Small intestine (tissue), 7 donors: ENCODE results near the gene SSH2. TPM values are rescaled to one million over a fixed set of nuclear protein-coding genes. Genes with fewer than 3 reads are reported as not detected.

Source experiments
- DNase-seq, 2 donors: peaks; one replicate each; pipeline versions ENCODE4 v3.0.0 to v3.0.0-alpha.2; 2013
- FAIRE-seq: peaks from 2 replicates; lab custom pipeline; 2012; peaks lifted over from hg19 to GRCh38; lab: Jason Lieb, UNC
- H3K27ac ChIP-seq, 3 donors: one replicate each; pipeline ENCODE4 v1.5.1; 2013; ENCODE audit warnings: low read length in 2 of 3, mild to moderate bottlenecking in 2 of 3, control low read depth in 1 of 3, inconsistent platforms in 1 of 3, low read depth in 1 of 3, moderate library complexity in 1 of 3
- H3K27me3 ChIP-seq, 3 donors: one replicate each; pipeline ENCODE4 v1.6.1; 2013; ENCODE audit warnings: low read length in 3 of 3, inconsistent platforms in 1 of 3; ENCODE audit not compliant: control insufficient read depth in 3 of 3, insufficient read depth in 3 of 3
- H3K36me3 ChIP-seq, 3 donors: one replicate each; pipeline ENCODE4 v1.6.1; 2013; ENCODE audit warnings: low read length in 3 of 3, inconsistent platforms in 1 of 3, low read depth in 1 of 3, mild to moderate bottlenecking in 1 of 3, moderate library complexity in 1 of 3; ENCODE audit not compliant: control insufficient read depth in 3 of 3, insufficient read depth in 2 of 3
- H3K4me1 ChIP-seq, 3 donors: one replicate each; pipeline ENCODE4 v1.6.1; 2013; ENCODE audit warnings: low read length in 2 of 3, inconsistent platforms in 1 of 3, low read depth in 1 of 3, mild to moderate bottlenecking in 1 of 3, moderate library complexity in 1 of 3; ENCODE audit not compliant: control insufficient read depth in 3 of 3, insufficient read depth in 2 of 3
- H3K4me3 ChIP-seq, 3 donors: one replicate each; pipeline ENCODE4 v1.5.1; 2013; ENCODE audit warnings: low read length in 3 of 3, control low read depth in 1 of 3, inconsistent platforms in 1 of 3, low read depth in 1 of 3, mild to moderate bottlenecking in 1 of 3, moderate library complexity in 1 of 3
- H3K9me3 ChIP-seq, 2 donors: one replicate each; pipeline ENCODE4 v1.6.1; 2013; ENCODE audit warnings: low read depth in 1 of 2, low read length in 1 of 2; ENCODE audit not compliant: control insufficient read depth in 2 of 2, insufficient read depth in 1 of 2
- WGBS, 3 donors: extraction: QIAGEN DNeasy Blood & Tissue Kit; methylation state at CpG; one replicate each; pipeline ENCODE4 v1.1.7; 2013; 5-methylcytosine and 5-hydroxymethylcytosine counted together
- polyA plus RNA-seq, 4 donors: library from polyadenylated mRNA; stranded (reverse) in 3 of 4; unstranded in 1 of 4; fragments of 200-250 nt in 3 of 4; fragments of 120-200 nt in 1 of 4; gene quantifications; one replicate each; pipeline versions ENCODE4 v1.2.1 to v1.2.3, GENCODE V29; 2013
- donor health status: healthy with polysubstance abuse.
- donor health status: control.
- donor health status: control.
- donor health status: Bipolar disorder and iron deficiency.
- donor health status: healthy.

Gene SSH2
- polyA plus RNA-seq, 4 donors: 11.6 to 18.9 (median 13.6) TPM

DNA sequence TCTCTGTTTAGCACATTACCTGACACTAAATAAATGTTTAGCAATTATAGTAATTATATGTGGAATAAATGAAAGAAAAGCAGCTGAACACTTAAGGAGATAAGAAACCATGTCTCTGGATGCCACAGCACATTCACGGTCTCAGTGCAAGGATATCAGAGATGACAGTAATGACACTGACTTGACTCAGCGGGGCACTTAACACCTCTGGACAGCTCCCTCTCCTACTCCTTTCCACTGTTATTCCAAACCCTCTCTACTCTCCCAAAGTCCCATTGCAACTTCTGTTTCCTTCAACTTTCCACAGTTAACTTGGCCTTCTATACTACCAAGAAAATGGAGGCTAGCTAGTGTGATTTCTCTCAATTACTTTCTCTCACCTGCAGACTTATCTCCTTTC, 214.3 kb downstream of the SSH2 start:
- Histone ChIP-seq H3K36me3 (peaks cover 0 to 3% (median 1%) of the 10 kb centered on the region in 3 donors), H3K27me3 (no peaks in the 10 kb centered on the region), H3K9me3 (no peaks in the 10 kb centered on the region), H3K4me3 (no peak overlapping the region), H3K27ac (no peak overlapping the region), H3K4me1 (peaks cover 0 to 8% (median under 1%) of the 10 kb centered on the region in 3 donors)
- no peak for DNase-seq
- FAIRE-seq: no peak
- WGBS, 3 donors: 97 to 100% (median 100%) methylated on average over 2 of the region's 2 CpGs

DNA sequence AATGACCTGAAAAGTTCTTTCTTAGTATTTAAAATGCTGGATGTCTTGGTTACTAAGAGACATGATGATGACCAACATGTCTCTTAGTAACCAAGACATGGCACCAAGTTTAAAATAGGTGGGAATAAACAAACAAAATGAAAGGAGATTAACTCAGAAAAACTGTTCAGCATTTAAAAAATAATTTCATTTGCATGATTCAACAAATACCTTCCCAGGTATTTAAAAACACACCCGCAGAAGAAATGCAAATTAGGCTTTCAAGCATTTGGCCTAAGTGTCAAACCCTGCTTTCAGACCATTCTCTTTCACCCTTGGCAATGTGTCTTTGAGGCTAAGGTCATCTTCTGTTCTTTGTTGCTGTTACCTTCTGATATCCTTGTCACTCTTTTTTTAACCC, 215.9 kb downstream of the SSH2 start:
- no peak for DNase-seq
- Histone ChIP-seq H3K4me1 (peaks cover 0 to 4% (median 4%) of the 10 kb centered on the region in 3 donors), H3K27ac (no peak overlapping the region), H3K27me3 (no peaks in the 10 kb centered on the region), H3K9me3 (no peaks in the 10 kb centered on the region), H3K36me3 (peaks cover 0 to 3% (median 1%) of the 10 kb centered on the region in 3 donors), H3K4me3 (no peak overlapping the region)
- no peak for FAIRE-seq
- 78 to 93% (median 82%) methylated on average over 1 of the region's 1 CpG for WGBS, 3 donors

DNA sequence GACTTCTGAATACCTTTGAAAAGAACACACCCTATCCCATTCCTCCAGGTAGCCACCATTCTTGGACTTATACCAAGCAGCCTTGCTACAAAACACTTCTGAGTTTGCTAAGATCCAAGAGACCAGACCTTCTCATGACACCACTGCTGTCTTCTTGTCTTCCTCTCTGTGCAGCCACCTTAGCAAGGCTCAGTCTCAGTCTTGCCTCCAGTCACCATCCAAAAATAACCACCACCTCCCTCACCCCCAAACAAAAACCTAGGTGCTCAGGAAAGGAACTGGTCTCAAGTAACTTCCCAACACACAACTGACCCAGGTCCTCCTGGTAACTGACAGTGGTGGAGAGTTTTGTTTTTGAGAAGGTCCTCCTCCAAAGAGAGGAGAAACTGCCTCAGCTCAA, 216.4 kb downstream of the SSH2 start:
- FAIRE-seq (no peak), DNase-seq (no peak)
- Histone ChIP-seq H3K4me3 (no peak overlapping the region), H3K27ac (no peak overlapping the region), H3K4me1 (peaks cover 0 to 4% (median 4%) of the 10 kb centered on the region in 3 donors), H3K27me3 (no peaks in the 10 kb centered on the region), H3K9me3 (no peaks in the 10 kb centered on the region), H3K36me3 (peaks cover 0 to 1% (median 0%) of the 10 kb centered on the region in 3 donors)

GRCh38 chr17:29711588-29712385, 218.2 kb downstream of the SSH2 start:
- Histone ChIP-seq H3K4me3 (no peak overlapping the region), H3K27me3 (no peaks in the 10 kb centered on the region), H3K27ac (peak overlapping the region in 1 of 3 donors; percentile 8), H3K4me1 (peaks cover 0 to 4% (median 4%) of the 10 kb centered on the region in 3 donors), H3K36me3 (peaks cover 0 to 1% (median 0%) of the 10 kb centered on the region in 3 donors), H3K9me3 (no peaks in the 10 kb centered on the region)
- 92 to 95% (median 94%) methylated on average over 11 of the region's 11 CpGs for WGBS, 3 donors
- FAIRE-seq (no peak), DNase-seq (no peak)

DNA sequence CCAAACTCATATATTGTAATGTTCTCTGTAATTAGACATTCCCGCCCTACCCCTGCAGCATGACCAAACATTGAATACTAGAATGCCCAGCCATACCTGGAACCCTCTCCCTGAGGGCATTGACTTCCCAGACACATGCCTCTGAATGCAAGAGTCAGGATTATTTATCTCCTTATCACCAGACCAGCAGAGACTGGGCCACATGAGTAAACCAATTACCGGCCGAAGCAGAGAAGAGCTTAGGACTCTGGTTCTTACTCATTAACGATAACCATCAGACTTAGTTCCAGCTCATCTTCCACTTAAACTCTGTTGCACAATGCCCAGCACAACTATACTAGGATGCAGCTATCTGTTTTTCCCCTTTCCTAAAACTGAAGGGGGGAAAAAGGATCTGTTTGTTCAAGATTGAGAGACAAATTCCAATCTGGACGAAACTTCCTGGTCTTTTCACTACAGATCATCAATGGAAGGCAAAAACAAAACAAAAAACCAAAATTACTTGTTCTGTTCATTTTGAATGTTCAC, 219.1 kb downstream of the SSH2 start:
- Histone ChIP-seq H3K4me3 (no peak overlapping the region), H3K9me3 (no peaks in the 10 kb centered on the region), H3K36me3 (peaks cover 0 to 1% (median 0%) of the 10 kb centered on the region in 3 donors), H3K4me1 (peaks cover 0 to 4% (median 4%) of the 10 kb centered on the region in 3 donors), H3K27me3 (no peaks in the 10 kb centered on the region), H3K27ac (peak overlapping the region in 2 of 3 donors; percentile 52 to 77)
- WGBS, 3 donors: 79 to 89% (median 85%) methylated on average over 5 of the region's 5 CpGs
- FAIRE-seq (no peak), DNase-seq (peak in 1 of 2 donors; percentile 54)

- Histone ChIP-seq H3K9me3 (no peaks in the 10 kb centered on the region), H3K4me3 (no peak overlapping the region), H3K4me1 (peaks cover 0 to 4% (median 4%) of the 10 kb centered on the region in 3 donors), H3K27me3 (no peaks in the 10 kb centered on the region), H3K27ac (peak overlapping the region in 2 of 3 donors; percentile 52 to 77), H3K36me3 (peaks cover 0 to 1% (median 0%) of the 10 kb centered on the region in 3 donors)
- DNase-seq: no peak
- FAIRE-seq: no peak
- WGBS, 3 donors: 85 to 96% (median 88%) methylated on average over 1 of the region's 1 CpG
Measured at GRCh38 chr17:29710520-29710884, 219.5 kb downstream of the SSH2 start.

GRCh38 chr17:29709866-29710519, 220.0 kb downstream of the SSH2 start:
- peaks cover 0 to 1% (median 0%) of the 10 kb centered on the region in 3 donors for H3K36me3 ChIP-seq
- no peaks in the 10 kb centered on the region for H3K9me3 ChIP-seq
- no peaks in the 10 kb centered on the region for H3K27me3 ChIP-seq
- WGBS, 3 donors: 64 to 82% (median 71%) methylated on average over 3 of the region's 3 CpGs
- FAIRE-seq (no peak), DNase-seq (no peak)
- no peak overlapping the region for H3K4me3 ChIP-seq
- peak overlapping the region in 2 of 3 donors; percentile 33 to 52 for H3K27ac ChIP-seq
- H3K4me1 ChIP-seq: peaks cover 0 to 4% (median 4%) of the 10 kb centered on the region in 3 donors

GRCh38 chr17:29707212-29707571, 222.8 kb downstream of the SSH2 start:
- Histone ChIP-seq H3K36me3 (peaks cover 0 to 3% (median 0%) of the 10 kb centered on the region in 3 donors), H3K4me1 (peaks cover 0 to 4% (median 4%) of the 10 kb centered on the region in 3 donors), H3K9me3 (no peaks in the 10 kb centered on the region), H3K27ac (peak overlapping the region in 1 of 3 donors; percentile 81), H3K27me3 (no peaks in the 10 kb centered on the region), H3K4me3 (no peak overlapping the region)
- FAIRE-seq (no peak), DNase-seq (no peak)
